GM18511 (cell line): ENCODE data around the gene SORBS1.

ENCODE experiments used
- ATAC-seq: cut with Tn5 transposase; IDR thresholded peaks from one replicate; pipeline ENCODE4 v1.9.1; 2021; ENCODE audit warnings: mild to moderate bottlenecking, moderate library complexity; ENCODE audit not compliant: unreplicated experiment

SORBS1 gene

DNA sequence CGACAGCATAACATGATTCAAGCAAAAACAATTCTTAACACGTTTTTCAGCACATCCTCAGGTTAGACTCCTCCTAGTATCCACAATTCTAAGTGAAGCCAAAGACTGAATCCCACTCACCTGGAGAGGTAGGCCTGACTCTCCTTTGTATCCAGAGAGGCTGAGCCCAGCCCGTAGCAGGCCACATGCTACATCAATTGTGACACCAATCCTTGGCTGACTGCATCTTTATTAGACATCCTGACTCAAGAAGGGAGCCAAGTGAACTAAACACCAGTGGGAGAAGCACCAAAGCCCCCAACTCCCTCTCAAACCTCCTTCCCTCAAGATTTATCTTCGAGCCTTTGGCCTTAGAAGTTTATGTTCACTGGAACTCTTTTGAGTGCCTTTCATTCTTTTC, 144.9 kb downstream of the SORBS1 start:
- ATAC-seq = no peak

DNA sequence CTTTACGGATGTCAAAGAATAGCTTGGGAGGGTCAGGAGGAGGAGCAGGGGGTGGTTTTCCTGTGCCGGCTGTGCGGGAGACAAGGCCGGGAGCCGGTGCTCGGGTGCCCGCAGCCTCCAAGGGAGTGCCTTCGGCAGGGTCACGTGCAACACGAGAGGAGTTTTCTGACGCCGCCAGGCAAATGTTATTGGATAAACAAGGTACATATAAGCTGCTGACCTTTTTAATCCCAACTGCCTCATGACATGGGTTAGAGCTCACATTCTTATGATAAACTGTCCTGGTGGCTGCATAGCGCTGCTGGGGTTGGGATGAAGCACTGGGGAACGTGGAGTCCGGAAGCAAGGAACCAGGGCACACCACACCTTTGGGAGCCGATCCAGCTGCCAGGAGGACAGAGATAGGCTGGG, 145.5 kb downstream of the SORBS1 start:
- no peak for ATAC-seq

DNA sequence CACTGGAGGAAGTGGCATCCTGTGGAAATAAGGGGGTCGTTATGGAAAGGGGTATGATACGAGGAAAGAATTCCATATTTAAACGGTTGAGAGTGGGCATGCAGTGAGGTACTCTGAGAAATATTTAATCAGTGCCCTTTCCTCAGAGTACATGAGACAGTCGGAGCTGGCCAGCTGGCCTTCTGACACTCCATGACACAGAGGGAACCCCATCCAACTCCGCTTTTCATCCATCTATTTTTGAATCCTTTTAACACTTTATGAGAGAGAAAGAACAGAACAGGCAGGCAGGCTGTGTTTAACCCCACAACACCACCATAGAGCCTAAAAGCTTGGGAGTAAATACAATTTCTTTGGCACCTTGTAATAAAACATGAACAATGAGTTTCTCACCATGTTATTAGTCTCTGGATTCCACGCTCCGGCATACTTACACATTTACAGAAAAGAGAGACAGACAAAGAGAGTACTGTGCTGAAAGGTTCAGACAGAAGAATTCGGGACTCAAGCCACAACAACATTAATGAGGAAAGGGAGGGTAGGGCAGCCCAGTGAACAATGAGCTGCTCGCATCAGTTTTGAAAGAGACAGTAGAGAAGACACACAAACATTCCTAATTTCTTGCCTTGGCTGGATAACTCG, 146.2 kb downstream of the SORBS1 start:
- ATAC-seq = no peak

- no peak for ATAC-seq
Measured at GRCh38 chr10:95414016-95414830, 146.9 kb downstream of the SORBS1 start.

DNA sequence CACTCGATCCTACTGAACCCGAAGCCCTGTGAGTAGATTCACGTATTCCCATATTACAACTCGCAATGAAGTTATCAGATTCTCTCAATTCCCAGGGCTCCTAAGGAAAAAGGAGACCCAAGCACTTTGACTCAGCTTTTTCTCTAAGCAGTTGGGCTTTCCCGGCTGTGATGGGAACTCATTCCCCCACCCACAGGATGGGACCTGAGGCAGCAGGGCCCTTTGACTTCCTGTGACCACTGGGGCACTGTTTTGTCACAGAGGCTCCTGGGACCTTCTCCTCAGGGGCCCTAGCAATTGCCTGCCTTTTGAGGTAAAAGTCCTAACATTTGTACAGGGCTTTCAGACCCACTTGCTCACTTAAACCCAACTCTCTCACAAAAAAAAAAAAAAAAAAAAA, 147.6 kb downstream of the SORBS1 start:
- no peak for ATAC-seq

- ATAC-seq = no peak
Measured at GRCh38 chr10:95411635-95412034, 149.5 kb downstream of the SORBS1 start.

DNA sequence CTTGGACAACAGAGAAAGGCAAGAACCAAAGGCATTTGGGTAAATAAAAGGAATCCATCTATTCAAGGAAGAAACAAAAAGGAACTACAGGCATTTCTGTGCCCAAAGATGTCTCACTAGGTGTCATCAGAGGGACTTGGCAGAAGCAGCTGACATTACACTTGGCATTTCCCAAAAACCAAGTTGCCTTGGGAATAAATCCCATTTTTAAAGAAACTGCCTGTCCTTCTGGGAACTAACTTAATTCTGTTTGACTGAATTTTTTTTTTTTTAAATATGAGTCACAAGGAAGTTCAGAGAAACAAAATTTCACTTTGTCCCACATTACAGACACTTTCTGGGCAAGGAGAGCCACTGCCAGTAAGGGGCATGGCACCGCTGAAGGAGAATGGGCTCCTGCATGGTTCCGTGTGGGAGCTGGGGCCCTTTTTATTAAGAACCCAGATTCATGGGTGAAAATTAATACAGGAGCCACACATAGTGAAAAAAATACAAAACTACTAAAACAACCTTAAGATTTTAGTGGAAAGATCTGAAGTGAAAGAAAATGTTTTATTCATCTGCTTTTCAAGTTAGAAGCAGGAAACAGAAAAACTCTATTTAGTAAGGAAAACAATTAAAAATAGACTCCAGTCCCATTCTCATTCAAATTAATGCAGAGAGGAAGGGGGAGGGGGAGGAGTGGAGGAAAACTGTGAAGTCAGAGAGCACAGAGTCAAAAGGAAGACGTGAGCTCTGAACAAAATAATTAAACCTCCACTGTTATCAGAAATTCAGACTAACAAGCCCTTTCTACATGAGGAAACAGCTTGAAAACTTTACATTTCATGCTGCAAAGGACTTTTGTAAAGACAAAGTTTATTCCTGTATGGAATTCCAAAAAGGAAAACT, 151.9 kb downstream of the SORBS1 start:
- ATAC-seq = no peak

DNA sequence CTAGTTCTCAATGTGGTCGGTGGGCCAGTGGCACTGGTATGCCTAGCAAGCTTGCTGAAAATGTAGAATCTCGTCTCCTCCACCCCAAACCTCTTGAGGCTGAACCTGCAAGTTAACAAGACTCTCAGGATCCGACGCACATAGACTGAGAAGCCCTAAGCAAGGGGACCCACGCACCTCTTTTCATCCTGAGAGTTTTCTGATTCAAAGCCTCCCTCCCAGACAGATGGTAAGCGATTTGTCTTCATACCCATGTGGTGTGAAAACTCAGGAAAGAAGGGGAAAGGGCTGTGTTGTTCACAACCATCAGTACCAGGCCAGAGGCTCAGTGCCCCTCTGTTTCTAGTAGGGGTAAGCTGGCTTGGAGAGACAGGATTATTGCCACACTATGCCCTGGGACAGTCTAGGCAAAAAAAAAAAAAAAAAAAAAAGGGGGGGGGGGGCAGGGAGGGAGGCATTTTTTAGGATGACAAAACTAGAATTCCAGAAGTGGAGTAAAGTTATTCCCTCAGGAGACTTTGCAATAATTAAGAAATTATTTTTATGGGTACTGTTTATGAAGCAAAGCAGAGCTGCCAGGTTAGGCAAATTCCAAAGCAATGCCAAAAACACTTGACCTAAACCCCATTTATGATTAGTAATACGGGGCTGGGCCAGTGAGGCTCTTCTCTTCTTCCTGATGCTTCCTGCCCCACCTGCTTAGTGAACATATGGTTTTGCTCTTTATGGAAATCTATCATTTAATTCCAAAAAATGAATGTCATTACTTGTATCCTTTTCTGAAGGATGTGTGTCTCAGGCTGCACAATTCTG, 152.8 kb downstream of the SORBS1 start:
- ATAC-seq = no peak

- no peak for ATAC-seq
Measured at GRCh38 chr10:95407546-95407945, 153.6 kb downstream of the SORBS1 start.

- ATAC-seq = no peak
Measured at GRCh38 chr10:95406651-95407280, 154.4 kb downstream of the SORBS1 start.

DNA sequence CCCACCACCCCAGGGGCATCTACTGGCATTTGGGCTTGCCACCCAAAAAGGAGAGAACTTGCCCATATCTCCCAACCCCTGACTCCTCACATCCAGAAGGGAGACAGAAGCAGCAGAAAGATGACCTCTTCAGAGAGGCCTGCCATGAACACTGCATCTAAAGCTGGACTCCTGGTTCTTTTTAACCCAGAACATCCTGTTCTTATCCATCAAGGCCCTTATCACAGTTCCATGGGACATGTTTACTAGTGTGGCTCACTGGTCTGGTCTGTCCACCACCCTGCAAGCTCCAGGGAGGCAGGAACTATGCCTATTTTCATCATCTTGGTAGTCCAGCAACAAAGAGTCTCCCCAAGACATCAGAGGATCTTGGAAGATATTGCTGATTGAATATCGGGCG, 155.5 kb downstream of the SORBS1 start:
- no peak for ATAC-seq

DNA sequence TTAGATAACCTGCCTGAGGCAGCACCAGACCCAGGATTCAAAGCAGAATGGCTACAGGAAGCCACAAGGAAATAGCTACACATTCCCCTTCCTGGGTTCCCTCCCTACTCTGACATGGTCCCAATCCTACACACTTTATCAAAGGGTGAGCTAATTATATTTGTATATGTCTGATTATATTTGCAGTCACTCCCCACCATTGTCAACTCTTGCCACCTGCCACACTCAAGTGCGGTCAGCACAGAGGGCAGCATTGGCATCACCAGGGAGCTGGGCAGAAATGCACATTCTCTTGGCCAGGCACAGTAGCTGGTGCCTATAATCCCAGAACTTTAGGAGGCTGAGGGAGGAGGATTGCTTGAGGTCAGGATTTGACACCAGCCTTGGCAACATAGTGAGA, 156.3 kb downstream of the SORBS1 start:
- ATAC-seq = no peak

- ATAC-seq = no peak
Measured at GRCh38 chr10:95404462-95404858, 156.7 kb downstream of the SORBS1 start.

DNA sequence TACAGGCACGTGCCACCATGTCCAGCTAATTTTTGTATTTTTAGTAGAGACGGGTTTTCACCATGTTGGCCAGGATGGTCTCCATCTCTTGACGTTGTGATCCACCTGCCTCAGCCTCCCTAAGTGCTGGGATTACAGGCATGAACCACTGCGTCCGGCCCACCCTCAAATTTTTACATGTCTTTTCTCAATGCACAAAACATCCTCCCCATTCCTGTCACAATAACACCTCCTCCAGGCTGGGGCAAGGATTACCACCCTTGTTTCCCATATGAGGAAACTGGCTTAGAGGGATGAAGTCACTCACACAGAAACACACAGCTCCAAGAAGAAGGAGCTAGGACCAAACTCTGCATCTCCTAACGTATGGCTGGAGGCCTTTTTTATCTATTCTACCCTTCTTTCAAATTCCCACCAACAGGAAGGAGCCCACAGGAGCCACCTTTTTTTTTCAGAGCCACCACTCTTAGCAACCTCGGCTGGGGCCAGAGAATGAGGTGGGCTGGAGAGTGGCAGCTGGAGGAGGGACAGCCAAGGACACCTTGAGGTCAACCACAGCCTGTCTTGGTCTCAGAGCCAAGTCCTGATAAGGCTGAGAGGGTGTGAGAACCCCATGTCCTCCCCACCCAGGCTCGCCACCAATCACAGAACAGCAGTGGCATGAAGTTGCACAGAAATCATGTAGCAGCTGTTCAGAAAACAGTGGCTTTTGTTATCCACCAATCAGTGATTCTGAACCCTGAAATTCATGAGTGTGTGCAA, 157.3 kb downstream of the SORBS1 start:
- no peak for ATAC-seq

- no peak for ATAC-seq
Measured at GRCh38 chr10:95401704-95402469, 159.3 kb downstream of the SORBS1 start.

DNA sequence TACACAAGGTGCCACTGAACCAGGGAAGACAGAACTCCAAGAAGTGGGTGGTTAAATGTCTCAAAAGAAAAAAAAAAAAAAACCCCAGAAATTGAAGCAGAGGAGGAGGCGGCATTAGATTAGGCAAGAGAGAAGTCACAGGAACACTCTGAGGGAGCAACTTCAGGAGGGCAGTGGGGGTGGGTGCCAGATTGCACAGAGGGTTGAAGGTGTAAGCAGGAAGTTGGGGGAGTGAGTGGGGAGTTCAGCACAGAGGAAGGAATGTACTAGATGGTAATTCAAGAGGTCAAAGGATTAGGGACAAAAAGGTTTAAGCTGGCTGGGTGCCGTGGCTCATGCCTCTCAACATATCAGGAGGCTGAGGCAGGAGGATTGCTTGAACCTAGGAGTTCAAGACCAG, 160.4 kb downstream of the SORBS1 start:
- ATAC-seq = no peak

- no peak for ATAC-seq
Measured at GRCh38 chr10:95399183-95399582, 162.0 kb downstream of the SORBS1 start.

DNA sequence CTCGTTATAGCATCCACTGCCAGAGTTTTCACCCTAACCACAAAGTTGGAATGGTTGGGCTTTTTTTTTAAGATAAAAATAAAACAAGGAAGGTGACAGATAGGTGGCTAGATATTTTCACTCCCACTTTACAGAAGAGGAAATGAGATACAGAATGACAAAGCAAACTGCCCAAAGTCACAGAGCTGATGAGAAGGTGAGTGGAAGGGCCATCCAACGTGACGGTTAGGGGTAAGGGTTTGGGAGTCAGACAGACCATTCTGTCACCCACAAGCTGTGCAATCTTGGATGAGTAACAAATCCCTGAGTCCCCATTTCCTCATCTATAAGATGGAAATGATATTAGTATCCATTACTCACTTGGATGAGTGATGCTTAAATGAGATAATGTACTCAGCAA, 163.4 kb downstream of the SORBS1 start:
- no peak for ATAC-seq

DNA sequence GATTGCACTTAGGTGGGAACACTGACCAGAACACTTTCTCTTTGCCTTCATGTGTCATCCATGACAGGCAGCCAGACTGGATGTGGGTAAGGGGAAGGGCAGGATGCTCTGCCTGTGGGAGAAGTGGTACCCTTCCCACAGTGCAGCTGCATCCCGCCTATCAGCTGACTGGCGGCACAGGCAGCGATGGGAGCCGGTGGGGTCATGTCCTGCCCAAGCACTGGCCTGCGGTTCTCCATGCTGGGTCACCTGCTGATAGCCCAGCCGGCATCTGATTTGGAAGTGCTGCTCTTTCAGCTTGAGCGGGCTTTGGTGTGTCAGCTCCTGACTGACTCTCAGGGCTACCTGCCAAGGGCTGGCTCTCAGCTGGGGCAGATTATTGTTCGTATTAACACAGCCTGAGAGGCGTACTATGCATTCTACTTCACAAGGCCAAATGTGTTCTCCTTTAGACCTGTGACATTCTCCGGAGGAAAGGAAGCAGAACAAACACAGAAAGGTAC, 165.2 kb downstream of the SORBS1 start:
- no peak for ATAC-seq
